Retinal pigment epithelial cell (primary cell): ENCODE measurements around the gene MYO9A.

ENCODE experiments used
- DNase-seq: peaks from one replicate; pipeline ENCODE4 v3.0.0-alpha.2; 2010; ENCODE audit warnings: low read depth
- H3K4me3 ChIP-seq: 2 replicates; pipeline ENCODE4 v1.5.1; 2011; ENCODE audit warnings: mild to moderate bottlenecking, low read length, control low read depth, moderate library complexity
- CTCF ChIP-seq: conservative IDR thresholded peaks from 2 replicates; pipeline ENCODE4 v1.5.1; 2011; ENCODE audit warnings: low read depth, low read length, control low read depth, inconsistent platforms

Gene MYO9A

GRCh38 chr15:72147418-72147817 is 29.5 kb upstream of the MYO9A start:
- DNase-seq, result no peak
- H3K4me3 ChIP-seq, result no peak overlapping the region
- no peak for TF ChIP-seq CTCF

GRCh38 chr15:72146934-72147333 is 29.0 kb upstream of the MYO9A start:
- DNase-seq, result no peak
- TF ChIP-seq CTCF, result no peak
- H3K4me3 ChIP-seq, result no peak overlapping the region

GRCh38 chr15:72146221-72146620 is 28.3 kb upstream of the MYO9A start:
- no peak overlapping the region for H3K4me3 ChIP-seq
- no peak for TF ChIP-seq CTCF
- no peak for DNase-seq

- no peak for TF ChIP-seq CTCF
- no peak overlapping the region for H3K4me3 ChIP-seq
- no peak for DNase-seq
These were observed 23.5 kb upstream of the MYO9A start for GRCh38 chr15:72141171-72142084.

- TF ChIP-seq CTCF, result no peak
- no peak overlapping the region for H3K4me3 ChIP-seq
- DNase-seq, result no peak
These were observed 22.1 kb upstream of the MYO9A start for GRCh38 chr15:72140088-72140487.

- no peak for TF ChIP-seq CTCF
- no peak for DNase-seq
- no peak overlapping the region for H3K4me3 ChIP-seq
These were observed 21.7 kb upstream of the MYO9A start for GRCh38 chr15:72139667-72140066.
